K562 (cell line): ENCODE results near the gene CERS3. TPM values are rescaled to one million over a fixed set of nuclear protein-coding genes. Genes with fewer than 3 reads are reported as not detected.

Source experiments
- ATAC-seq: fragments of 200-7000 bp; cut with Tn5 transposase; 3 replicates; pipeline ENCODE4 v1.9.1; 2020; ENCODE audit warnings: moderate library complexity
- BruUV-seq: library from RNA; stranded (reverse); fragments of 400-500 nt; replicated peaks from 2 replicates; lab custom pipeline; 2021; lab: Mats Ljungman, UMichigan
- CTCF ChIA-PET: fragments of 300-600 bp; formaldehyde crosslinking; extraction: SDS; loops from one replicate; lab custom pipeline; 2021; ENCODE audit warnings: low intra/inter-chr PET ratio; lab: Yijun Ruan, JAX
- POLR2A ChIA-PET: fragments of 300-600, 350-650 bp; sonication (Branson Sonifier 250); formaldehyde crosslinking; extraction: SDS; loops from one replicate; lab custom pipeline; 2021; ENCODE audit warnings: antibody characterized with exemption, inconsistent platforms; lab: Yijun Ruan, JAX
- DNase-seq, 4 experiments: peaks; one replicate each; pipeline versions ENCODE4 v3.0.0 to v3.0.0-alpha.2; 2011 to 2018; ENCODE audit warnings: low spot score in 3 of 4, mixed read lengths in 3 of 4; ENCODE audit errors: extremely low read depth in 1 of 4
- FAIRE-seq: peaks from 2 replicates; lab custom pipeline; 2011; peaks lifted over from hg19 to GRCh38; lab: Jason Lieb, UNC
- H2AFZ ChIP-seq: 2 replicates; pipeline ENCODE4 v1.6.0; 2011; ENCODE audit warnings: low read depth, low read length, control low read depth, inconsistent platforms
- H3K27ac ChIP-seq: fragments of 200-600 bp; 3 replicates; pipeline ENCODE4 v1.8.0; 2011; ENCODE audit warnings: low read depth, mild to moderate bottlenecking, control low read depth, inconsistent platforms, low read length, moderate library complexity, mixed read lengths; ENCODE audit errors: extremely low read depth
- H3K27me3 ChIP-seq, 2 experiments: fragments of 300-600 bp in 1 of 2; 2 replicates in 1 of 2; 3 replicates in 1 of 2; pipeline versions ENCODE4 v1.6.0 to v1.8.0; 2011; ENCODE audit warnings: inconsistent platforms in 2 of 2, low read length in 2 of 2, mild to moderate bottlenecking in 1 of 2, mixed read lengths in 1 of 2, moderate library complexity in 1 of 2; ENCODE audit not compliant: control insufficient read depth in 2 of 2, insufficient read depth in 2 of 2
- H3K36me3 ChIP-seq: fragments of 300-600 bp; 3 replicates; pipeline ENCODE4 v1.8.0; 2011; ENCODE audit warnings: mild to moderate bottlenecking, low read length, inconsistent platforms; ENCODE audit not compliant: control insufficient read depth, insufficient read depth
- H3K4me1 ChIP-seq, 2 experiments: fragments of 200-600 bp in 1 of 2; replicated peaks in 1 of 2; 2 replicates in 1 of 2; 3 replicates in 1 of 2; pipeline versions ENCODE4 v1.5.1 to v1.8.0; 2011; ENCODE audit warnings: inconsistent platforms in 2 of 2, low read length in 2 of 2, mild to moderate bottlenecking in 1 of 2, mixed read lengths in 1 of 2, moderate library complexity in 1 of 2; ENCODE audit not compliant: control insufficient read depth in 2 of 2, insufficient read depth in 2 of 2
- H3K4me2 ChIP-seq: 2 replicates; pipeline ENCODE4 v1.6.1; 2011; ENCODE audit warnings: low read length, control low read depth, inconsistent platforms, mixed read lengths; ENCODE audit not compliant: insufficient read depth
- H3K4me3 ChIP-seq: fragments of 200-600 bp; sonication (generic), shearing (Covaris generic); 2 replicates; pipeline ENCODE4 v1.5.1; 2016; ENCODE audit warnings: control low read depth, inconsistent platforms
- H3K79me2 ChIP-seq: fragments of 200-600 bp; 3 replicates; pipeline ENCODE4 v1.8.0; 2011; ENCODE audit warnings: low read length, inconsistent platforms; ENCODE audit not compliant: control insufficient read depth, insufficient read depth
- H3K9ac ChIP-seq, 2 experiments: 2 replicates each; pipeline versions ENCODE4 v1.6.0 to v1.6.1; 2011; ENCODE audit warnings: low read depth in 2 of 2, low read length in 2 of 2, control low read depth in 1 of 2, inconsistent platforms in 1 of 2, mild to moderate bottlenecking in 1 of 2, mixed read lengths in 1 of 2; ENCODE audit not compliant: insufficient read depth in 1 of 2
- H3K9me1 ChIP-seq: one replicate; pipeline ENCODE4 v1.6.0; 2011; ENCODE audit warnings: inconsistent platforms, mild to moderate bottlenecking, low read length, moderate library complexity; ENCODE audit not compliant: control insufficient read depth, insufficient read depth
- H3K9me3 ChIP-seq: replicated peaks from 2 replicates; pipeline ENCODE4 v1.5.1; 2011; ENCODE audit warnings: low read depth, low read length, inconsistent platforms; ENCODE audit not compliant: control insufficient read depth, insufficient read depth
- H4K20me1 ChIP-seq: replicated peaks from 2 replicates; pipeline ENCODE4 v1.6.1; 2011; ENCODE audit warnings: low read length, inconsistent platforms, mixed read lengths; ENCODE audit not compliant: control insufficient read depth, insufficient read depth
- CBFB ChIP-seq: sonication (generic); formaldehyde crosslinking; IDR thresholded peaks from 2 replicates; pipeline ENCODE4 v1.4.0; 2020; ENCODE audit warnings: mild to moderate bottlenecking, missing genetic modification reagents
- CBX2 ChIP-seq: fragments of 200-600 bp; sonication (generic); IDR thresholded peaks from one replicate; pipeline ENCODE4 v1.6.1; 2012; ENCODE audit warnings: mild to moderate bottlenecking, low read length, inconsistent platforms; ENCODE audit not compliant: insufficient read depth, poor library complexity, severe bottlenecking
- CHD7 ChIP-seq: fragments of 200-600 bp; sonication (generic); IDR thresholded peaks from one replicate; pipeline ENCODE4 v1.6.1; 2012; ENCODE audit warnings: mild to moderate bottlenecking, low read depth, low read length, inconsistent platforms
- DLX4 ChIP-seq: fragments of 250-450 bp; sonication (Bioruptor Pico); IDR thresholded peaks from 2 replicates; pipeline ENCODE4 v1.6.1; 2021; ENCODE audit warnings: mild to moderate bottlenecking
- HCFC1 ChIP-seq: IDR thresholded peaks from 2 replicates; pipeline ENCODE4 v1.6.1; 2012; ENCODE audit warnings: low read depth, low read length, improper control_type of control experiment
- HMBOX1 ChIP-seq: sonication (generic); IDR thresholded peaks from 2 replicates; pipeline ENCODE4 v1.6.1; 2016
- MED1 ChIP-seq: sonication (generic); formaldehyde crosslinking; IDR thresholded peaks from 2 replicates; pipeline ENCODE4 v1.8.1; 2023; ENCODE audit warnings: missing genetic modification reagents, borderline replicate concordance
- NFATC3 ChIP-seq: fragments of 450-650 bp; IDR thresholded peaks from 2 replicates; pipeline ENCODE4 v1.6.1; 2017; ENCODE audit warnings: mild to moderate bottlenecking
- TCF7 ChIP-seq: sonication (generic); IDR thresholded peaks from 2 replicates; pipeline ENCODE4 v1.6.1; 2016; ENCODE audit warnings: antibody characterized with exemption, borderline replicate concordance
- ZKSCAN8 ChIP-seq: fragments of 200-800 bp; sonication (Bioruptor generic); IDR thresholded peaks from 2 replicates; pipeline ENCODE4 v1.6.1; 2016; ENCODE audit warnings: missing genetic modification characterization, missing compliant biosample characterization
- WGBS: fragments of 100-300 bp; shearing (Covaris generic); methylation state at CpG from one replicate; pipeline ENCODE4 v1.1.6; 2016; ENCODE audit warnings: low coverage, mixed read lengths; ENCODE audit not compliant: insufficient coverage; ENCODE audit errors: missing lambda C conversion rate; 5-methylcytosine and 5-hydroxymethylcytosine counted together
- in situ Hi-C: fragments of 300-500 bp; cut with MboI; formaldehyde crosslinking; loops from 4 replicates; pipeline ENCODE4 v1.15.0; 2018; ENCODE audit warnings: inconsistent platforms, mixed read lengths
- intact Hi-C: fragments of 100-400 bp; cut with micrococcal nuclease; formaldehyde crosslinking; loops from 2 replicates; pipeline ENCODE4 v1.14.2; 2022
- polyA plus RNA-seq, 8 experiments: library from polyadenylated mRNA; depleted of rRNA in 4 of 8; stranded (reverse) in 5 of 8; unstranded in 3 of 8; fragments of >200 nt; fragmentation: Nextera tagmentation in 2 of 8; fragmentation: Illumina TruSeq in 1 of 8; extraction: Ambion mirVana in 2 of 8; extraction: Trizol in 1 of 8; gene quantifications; 2 replicates each; pipeline versions ENCODE4 v1.2.1 to v1.2.3, GENCODE V29; 2011 to 2014; ENCODE audit warnings: inconsistent platforms in 1 of 8, missing spikeins in 1 of 8
- total RNA-seq, 7 experiments: library from RNA; depleted of rRNA in 6 of 7; stranded (reverse); fragments of >200 nt in 6 of 7; fragmentation: Illumina TruSeq in 2 of 7; extraction: Trizol in 2 of 7; gene quantifications; 2 replicates each; pipeline versions ENCODE4 v1.2.1 to v1.2.3, GENCODE V29; 2011 to 2021; ENCODE audit warnings: low replicate concordance in 1 of 7

CERS3 gene
- total and polyA plus RNA-seq, 9 of the 15 experiments (the other 6 are each of a cell fraction or from before 2014, with no cell fraction given), result not detected

DNA sequence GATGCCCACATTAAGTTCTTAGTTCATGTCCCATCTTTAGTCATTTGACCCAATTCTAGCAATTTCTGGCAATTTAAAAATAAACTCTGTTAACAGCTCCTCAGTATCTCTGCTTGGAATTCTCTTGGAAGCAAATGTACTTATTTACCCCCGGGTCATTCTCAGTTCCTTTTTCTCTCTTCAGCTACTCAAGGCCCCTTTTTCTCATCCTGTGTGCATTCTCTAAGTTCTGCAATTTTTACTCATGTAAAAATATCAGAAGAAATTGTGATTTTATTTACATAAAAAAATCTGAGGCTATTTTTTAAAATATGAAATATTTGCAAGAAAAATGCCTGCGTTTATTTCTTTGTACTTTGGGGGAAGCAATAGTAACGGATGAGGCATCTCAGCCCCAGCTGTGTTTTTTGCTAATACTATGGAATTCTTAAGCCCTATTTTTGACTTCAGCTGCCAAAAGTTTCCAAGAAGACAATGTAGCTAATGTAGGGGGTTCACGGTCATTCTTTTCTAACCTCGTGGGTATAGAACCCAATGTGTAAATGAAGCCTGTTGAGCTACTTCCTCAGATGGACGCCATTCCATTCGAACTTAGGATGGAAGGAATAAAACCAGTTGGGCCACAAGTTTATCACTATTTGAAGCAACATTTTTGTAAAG is 20.0 kb downstream of the CERS3 start:
- DNase-seq (no peak), ATAC-seq (no peak), FAIRE-seq (no peak)
- Histone ChIP-seq H3K79me2 (no peaks in the 10 kb centered on the region), H3K9me1 (no peaks in the 10 kb centered on the region), H3K27me3 (peaks cover 0 to 6% of the 10 kb centered on the region in 2 experiments; a peak in 1 of 5 replicates), H4K20me1 (no peaks in the 10 kb centered on the region), H3K4me3 (no peak overlapping the region), H3K9ac (no peak overlapping the region), H3K9me3 (no peaks in the 10 kb centered on the region), H2AFZ (no peak overlapping the region), H3K4me1 (no peaks in the 10 kb centered on the region), H3K27ac (no peak overlapping the region), H3K4me2 (no peak overlapping the region), H3K36me3 (no peaks in the 10 kb centered on the region)
- no TSS peak for BruUV-seq
- in situ Hi-C loops (no loop called here), intact Hi-C loops (no loop called here)
- 0% methylated on average over 7 of the region's 7 CpGs for WGBS
- CTCF ChIA-PET, result no interaction called here
- POLR2A ChIA-PET, result no interaction called here
- TF ChIP-seq CBFB (CRISPR knock-in tag) (no peak), CBX2 (no peak), CHD7 (no peak), TCF7 (no peak), DLX4 (no peak), ZKSCAN8 (CRISPR knock-in tag) (no peak), HMBOX1 (no peak), MED1 (CRISPR knock-in tag) (no peak), HCFC1 (no peak), NFATC3 (no peak)
